Measurements from ENCODE around the gene DCP1B. TPM values are rescaled to one million over a fixed set of nuclear protein-coding genes. Genes with fewer than 3 reads are reported as not detected.

Gene DCP1B
- total and polyA plus RNA-seq, 7 donors: 5.5 to 47.7 (median 24.8) TPM

DNA sequence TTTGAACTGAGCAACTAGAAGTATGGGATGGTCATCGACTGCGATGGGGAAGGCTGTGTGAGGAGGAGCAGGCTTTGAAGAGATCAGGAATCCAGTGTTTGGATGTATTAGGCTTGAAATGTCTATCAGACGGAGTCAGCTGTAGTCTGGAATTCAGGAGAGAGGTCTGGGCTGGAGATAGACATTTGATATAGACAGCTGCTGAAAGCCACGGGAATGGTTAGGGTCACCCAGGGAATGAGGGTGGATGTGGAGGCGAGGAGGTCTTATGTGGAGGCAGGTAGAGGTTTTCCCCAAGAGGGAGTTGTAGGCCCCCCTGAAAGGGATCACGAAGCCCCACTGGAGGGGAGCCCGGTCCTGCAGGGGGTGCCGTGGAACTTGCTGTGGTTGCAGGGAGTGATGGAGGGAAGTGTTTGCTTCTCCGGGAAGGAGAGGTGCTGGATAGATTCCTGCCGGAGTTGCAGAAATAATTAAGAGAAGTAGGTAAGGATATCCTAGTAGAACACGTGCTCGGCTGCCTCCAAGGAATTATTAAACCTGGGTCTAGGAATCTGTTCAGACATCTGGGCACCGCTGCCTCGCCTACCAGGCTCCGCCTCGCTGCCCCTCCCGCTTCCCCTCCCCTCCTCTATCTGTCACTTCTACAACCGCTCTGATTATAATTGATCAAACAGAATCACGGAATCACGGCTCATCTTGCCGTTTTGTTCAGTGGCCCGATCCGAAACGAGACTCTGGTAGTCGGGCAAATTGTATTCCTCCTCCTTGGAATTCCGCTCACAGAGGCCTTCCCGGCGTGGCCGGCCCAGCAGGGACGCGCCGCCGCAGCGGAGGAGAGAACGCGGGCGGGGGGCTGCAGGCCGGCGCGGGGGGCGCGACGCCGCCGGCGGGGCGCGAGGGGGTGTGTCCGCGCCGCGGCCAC, 47.7 kb upstream of the DCP1B start:
- H3K4me1 ChIP-seq: peaks cover 0 to 31% (median 18%) of the 10 kb centered on the region in 4 donors
- WGBS, 2 donors: 9 to 11% methylated on average over 52 of the region's 52 CpGs
- TF ChIP-seq, protein P1, sequence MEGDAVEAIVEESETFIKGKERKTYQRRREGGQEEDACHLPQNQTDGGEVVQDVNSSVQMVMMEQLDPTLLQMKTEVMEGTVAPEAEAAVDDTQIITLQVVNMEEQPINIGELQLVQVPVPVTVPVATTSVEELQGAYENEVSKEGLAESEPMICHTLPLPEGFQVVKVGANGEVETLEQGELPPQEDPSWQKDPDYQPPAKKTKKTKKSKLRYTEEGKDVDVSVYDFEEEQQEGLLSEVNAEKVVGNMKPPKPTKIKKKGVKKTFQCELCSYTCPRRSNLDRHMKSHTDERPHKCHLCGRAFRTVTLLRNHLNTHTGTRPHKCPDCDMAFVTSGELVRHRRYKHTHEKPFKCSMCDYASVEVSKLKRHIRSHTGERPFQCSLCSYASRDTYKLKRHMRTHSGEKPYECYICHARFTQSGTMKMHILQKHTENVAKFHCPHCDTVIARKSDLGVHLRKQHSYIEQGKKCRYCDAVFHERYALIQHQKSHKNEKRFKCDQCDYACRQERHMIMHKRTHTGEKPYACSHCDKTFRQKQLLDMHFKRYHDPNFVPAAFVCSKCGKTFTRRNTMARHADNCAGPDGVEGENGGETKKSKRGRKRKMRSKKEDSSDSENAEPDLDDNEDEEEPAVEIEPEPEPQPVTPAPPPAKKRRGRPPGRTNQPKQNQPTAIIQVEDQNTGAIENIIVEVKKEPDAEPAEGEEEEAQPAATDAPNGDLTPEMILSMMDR (IDR thresholded peaks at IDR 0.05): no peak
- TF ChIP-seq POLR2A (IDR thresholded peaks at IDR 0.05) (no peak), POLR2AphosphoS5 (IDR thresholded peaks at IDR 0.05) (no peak), EP300 (IDR thresholded peaks at IDR 0.05) (no peak)
- no peaks in the 10 kb centered on the region for H3K9me3 ChIP-seq
- peak overlapping the region; percentile 31 to 92 (median 76) for H3K4me3 ChIP-seq
- intact Hi-C loops (cut with DNase I): loop anchor here (5.0 to 10.0 kb wide), 2 partner anchors 255 to 373 kb away; no protein-coding TSS in a partner anchor
- no peak for DNase-seq
- H3K36me3 ChIP-seq: no peaks in the 10 kb centered on the region
- no peaks in the 10 kb centered on the region for H3K27me3 ChIP-seq
- H3K27ac ChIP-seq: peak overlapping the region; percentile 67 to 98 (median 97)

DNA sequence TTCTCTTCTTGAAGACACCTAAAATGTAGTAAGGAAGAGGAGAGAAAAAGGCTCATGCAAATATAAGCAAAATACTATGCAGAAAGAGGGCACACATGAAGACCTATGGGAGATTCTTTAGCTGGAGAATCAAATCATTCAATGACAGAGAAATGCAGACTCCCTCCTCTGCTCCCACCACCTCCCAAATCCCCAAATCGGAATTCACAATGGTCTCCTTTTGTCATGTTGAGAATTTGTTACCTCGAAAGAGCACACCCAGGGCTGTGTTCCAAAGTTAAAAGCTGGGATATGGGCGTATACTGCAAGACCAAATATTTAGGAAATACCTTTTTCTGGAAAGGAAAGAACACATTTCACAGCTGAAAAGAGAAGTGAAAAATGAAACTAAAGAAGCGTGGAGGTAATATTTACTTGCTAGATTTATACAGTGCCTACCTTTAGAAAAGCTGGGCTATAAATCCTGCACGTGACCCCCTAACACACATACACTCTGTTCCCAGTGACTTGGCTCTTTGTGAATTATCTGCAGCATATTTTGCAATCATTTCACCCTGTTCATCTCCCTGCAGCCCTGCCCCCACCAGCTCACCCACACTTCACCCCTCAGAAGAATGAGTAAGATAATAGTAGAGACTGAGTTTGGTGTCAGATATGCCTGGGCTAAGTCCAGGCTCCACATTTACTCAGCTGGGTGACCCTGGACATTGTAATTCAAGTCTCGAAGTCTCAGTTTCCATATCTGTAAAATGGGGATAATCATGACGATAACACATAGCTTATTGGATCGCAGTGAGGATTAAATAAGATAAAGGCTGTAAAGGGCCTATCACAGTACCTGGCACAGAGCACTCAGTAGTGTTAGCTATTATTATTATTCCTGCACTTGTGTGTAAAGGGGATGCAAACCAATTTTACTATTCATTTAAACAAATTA, 45.6 kb upstream of the DCP1B start:
- Histone ChIP-seq H3K27me3 (no peaks in the 10 kb centered on the region), H3K4me1 (peaks cover 0 to 17% (median 10%) of the 10 kb centered on the region in 4 donors), H3K27ac (no peak overlapping the region), H3K4me3 (no peak overlapping the region), H3K36me3 (no peaks in the 10 kb centered on the region), H3K9me3 (no peaks in the 10 kb centered on the region)
- no peak for DNase-seq
- peak in 1 of 4 donors; percentile 14 for TF ChIP-seq POLR2AphosphoS5 (IDR thresholded peaks at IDR 0.05)
- TF ChIP-seq, protein P1 (IDR thresholded peaks at IDR 0.05): no peak
- intact Hi-C loops (cut with DNase I): loop anchor here (5.0 to 10.0 kb wide), 2 partner anchors 253 to 375 kb away; no protein-coding TSS in a partner anchor
- 28 to 49% methylated on average over 8 of the region's 8 CpGs for WGBS, 2 donors

DNA sequence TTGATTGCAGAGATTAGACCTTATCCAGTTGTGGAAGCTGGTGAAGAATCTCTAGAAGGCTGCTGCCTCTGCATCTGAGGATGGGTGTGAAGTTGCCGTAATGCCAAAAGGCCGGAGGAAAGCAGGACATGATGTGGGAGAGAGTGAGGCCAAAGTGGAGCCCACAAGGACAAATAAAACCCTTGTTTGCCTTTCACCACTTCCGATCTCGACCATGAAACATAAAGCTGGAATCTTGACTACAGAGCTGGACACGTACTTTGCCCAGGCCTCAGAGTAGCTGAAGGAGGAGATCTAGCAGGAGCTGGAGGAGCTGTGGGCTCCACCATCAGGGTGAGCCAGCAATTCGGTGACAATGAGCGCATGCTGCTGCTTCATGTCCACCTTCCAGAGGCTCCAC, 43.5 kb upstream of the DCP1B start:
- Histone ChIP-seq H3K27me3 (no peaks in the 10 kb centered on the region), H3K9me3 (no peaks in the 10 kb centered on the region), H3K27ac (no peak overlapping the region), H3K4me3 (no peak overlapping the region), H3K36me3 (no peaks in the 10 kb centered on the region), H3K4me1 (peaks cover 0 to 17% (median 10%) of the 10 kb centered on the region in 4 donors)
- intact Hi-C loops (cut with DNase I): no loop called here
- TF ChIP-seq POLR2AphosphoS5 (IDR thresholded peaks at IDR 0.05) (no peak), POLR2A (IDR thresholded peaks at IDR 0.05) (no peak), EP300 (IDR thresholded peaks at IDR 0.05) (no peak)
- TF ChIP-seq, protein P1 (IDR thresholded peaks at IDR 0.05): no peak
- no peak for DNase-seq
- WGBS, 2 donors: 89 to 93% methylated on average over 7 of the region's 7 CpGs

DNA sequence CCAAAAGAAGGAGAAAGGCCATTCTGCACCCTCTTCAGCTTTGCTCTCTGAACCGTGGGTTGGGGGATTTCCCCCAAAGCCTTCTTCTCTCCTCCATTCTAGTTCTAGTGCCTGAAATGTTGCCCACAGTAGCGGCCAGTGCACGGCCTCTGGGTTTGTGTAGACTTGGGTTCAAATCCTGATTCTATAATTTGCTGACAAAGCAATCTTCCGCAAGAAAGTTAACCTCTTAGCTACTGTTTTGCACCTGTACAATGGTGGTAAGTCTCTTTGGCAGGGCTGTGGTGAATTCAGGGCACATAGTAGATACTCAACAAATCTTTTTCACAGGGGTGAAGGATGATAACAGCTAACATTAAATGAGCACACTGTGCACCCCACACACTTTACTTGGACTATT, 42.7 kb upstream of the DCP1B start:
- no peak overlapping the region for H3K4me3 ChIP-seq
- intact Hi-C loops (cut with DNase I): no loop called here
- H3K9me3 ChIP-seq: no peaks in the 10 kb centered on the region
- TF ChIP-seq EP300 (IDR thresholded peaks at IDR 0.05) (no peak), POLR2A (IDR thresholded peaks at IDR 0.05) (no peak), POLR2AphosphoS5 (IDR thresholded peaks at IDR 0.05) (no peak)
- TF ChIP-seq, protein P1 (IDR thresholded peaks at IDR 0.05): no peak
- no peaks in the 10 kb centered on the region for H3K36me3 ChIP-seq
- no peak overlapping the region for H3K27ac ChIP-seq
- no peaks in the 10 kb centered on the region for H3K27me3 ChIP-seq
- 80 to 86% methylated on average over 4 of the region's 4 CpGs for WGBS, 2 donors
- DNase-seq: no peak
- H3K4me1 ChIP-seq: peaks cover 0 to 14% (median 8%) of the 10 kb centered on the region in 4 donors
